ENCODE results near the gene ZNRF4. TPM values are rescaled to one million over a fixed set of nuclear protein-coding genes. Genes with fewer than 3 reads are reported as not detected.

ZNRF4 gene
- total RNA-seq, 1 experiment from 2014 or later: not detected

GRCh38 chr19:5452594-5453565 is 2.3 kb upstream of the ZNRF4 start:
- H3K4me3 ChIP-seq: no peak overlapping the region
- no peaks in the 10 kb centered on the region for H3K27me3 ChIP-seq
- H3K36me3 ChIP-seq: no peaks in the 10 kb centered on the region
- no peak overlapping the region for H3K27ac ChIP-seq
- no peaks in the 10 kb centered on the region for H3K4me1 ChIP-seq
- DNase-seq: peak; percentile 33 to 47
- H3K9me3 ChIP-seq (replicated peaks): no peaks in the 10 kb centered on the region

GRCh38 chr19:5454743-5455142 is 474 bp upstream of the ZNRF4 start:
- Histone ChIP-seq H3K9me3 (replicated peaks) (no peaks in the 10 kb centered on the region), H3K4me3 (no peak overlapping the region), H3K36me3 (no peaks in the 10 kb centered on the region), H3K27ac (no peak overlapping the region), H3K27me3 (no peaks in the 10 kb centered on the region), H3K4me1 (no peaks in the 10 kb centered on the region)
- DNase-seq: no peak

GRCh38 chr19:5456130-5456840 is 1.1 kb downstream of the ZNRF4 start:
- no peaks in the 10 kb centered on the region for H3K36me3 ChIP-seq
- no peak for DNase-seq

GRCh38 chr19:5456841-5457200 is 1.6 kb downstream of the ZNRF4 start:
- DNase-seq: no peak
- Histone ChIP-seq H3K9me3 (replicated peaks) (no peaks in the 10 kb centered on the region), H3K36me3 (no peaks in the 10 kb centered on the region), H3K4me3 (no peak overlapping the region), H3K27me3 (no peaks in the 10 kb centered on the region), H3K27ac (no peak overlapping the region), H3K4me1 (no peaks in the 10 kb centered on the region)

More at GRCh38 chr19:5456130-5456840, 1.1 kb downstream of the ZNRF4 start:
- no peaks in the 10 kb centered on the region for H3K27me3 ChIP-seq
- H3K4me1 ChIP-seq: no peaks in the 10 kb centered on the region
- H3K4me3 ChIP-seq: no peak overlapping the region
- H3K9me3 ChIP-seq (replicated peaks): no peaks in the 10 kb centered on the region
- no peak overlapping the region for H3K27ac ChIP-seq

GRCh38 chr19:5457709-5458108 is 2.5 kb downstream of the ZNRF4 start:
- no peak overlapping the region for H3K27ac ChIP-seq
- no peaks in the 10 kb centered on the region for H3K27me3 ChIP-seq
- H3K4me1 ChIP-seq: no peaks in the 10 kb centered on the region
- H3K4me3 ChIP-seq: no peak overlapping the region
- H3K9me3 ChIP-seq (replicated peaks): no peaks in the 10 kb centered on the region
- no peak for DNase-seq
- no peaks in the 10 kb centered on the region for H3K36me3 ChIP-seq

- Histone ChIP-seq H3K9me3 (replicated peaks) (no peaks in the 10 kb centered on the region), H3K4me3 (no peak overlapping the region), H3K27ac (no peak overlapping the region), H3K36me3 (no peaks in the 10 kb centered on the region), H3K27me3 (no peaks in the 10 kb centered on the region), H3K4me1 (no peaks in the 10 kb centered on the region)
- no peak for DNase-seq
Measured at GRCh38 chr19:5458420-5458819, 3.2 kb downstream of the ZNRF4 start.

- Histone ChIP-seq H3K9me3 (replicated peaks) (no peaks in the 10 kb centered on the region), H3K27me3 (no peaks in the 10 kb centered on the region), H3K27ac (no peak overlapping the region), H3K36me3 (no peaks in the 10 kb centered on the region), H3K4me1 (no peaks in the 10 kb centered on the region), H3K4me3 (no peak overlapping the region)
- no peak for DNase-seq
Measured at GRCh38 chr19:5459360-5459759, 4.1 kb downstream of the ZNRF4 start.

- no peaks in the 10 kb centered on the region for H3K36me3 ChIP-seq
- peak in 1 of 2 experiments; percentile 29 for DNase-seq
- no peaks in the 10 kb centered on the region for H3K27me3 ChIP-seq
- H3K9me3 ChIP-seq (replicated peaks): no peaks in the 10 kb centered on the region
- H3K27ac ChIP-seq: no peak overlapping the region
- H3K4me3 ChIP-seq: no peak overlapping the region
- H3K4me1 ChIP-seq: no peaks in the 10 kb centered on the region
Measured at GRCh38 chr19:5460748-5461147, 5.5 kb downstream of the ZNRF4 start.

- Histone ChIP-seq H3K36me3 (no peaks in the 10 kb centered on the region), H3K9me3 (replicated peaks) (no peaks in the 10 kb centered on the region), H3K27me3 (no peaks in the 10 kb centered on the region), H3K4me3 (no peak overlapping the region), H3K27ac (no peak overlapping the region), H3K4me1 (no peaks in the 10 kb centered on the region)
- DNase-seq: no peak
Measured at GRCh38 chr19:5463959-5464358, 8.7 kb downstream of the ZNRF4 start.

GRCh38 chr19:5466072-5466471 is 10.9 kb downstream of the ZNRF4 start:
- no peak for DNase-seq
- Histone ChIP-seq H3K9me3 (replicated peaks) (no peaks in the 10 kb centered on the region), H3K27ac (no peak overlapping the region)

GRCh38 chr19:5466814-5467291 is 11.6 kb downstream of the ZNRF4 start:
- Histone ChIP-seq H3K4me3 (no peak overlapping the region), H3K27ac (no peak overlapping the region), H3K36me3 (no peaks in the 10 kb centered on the region), H3K9me3 (replicated peaks) (no peaks in the 10 kb centered on the region), H3K4me1 (no peaks in the 10 kb centered on the region), H3K27me3 (no peaks in the 10 kb centered on the region)
- peak; percentile 43 to 65 for DNase-seq

More at GRCh38 chr19:5466072-5466471, 10.9 kb downstream of the ZNRF4 start:
- Histone ChIP-seq H3K36me3 (no peaks in the 10 kb centered on the region), H3K27me3 (no peaks in the 10 kb centered on the region), H3K4me3 (no peak overlapping the region), H3K4me1 (no peaks in the 10 kb centered on the region)

GRCh38 chr19:5470264-5470671 is 15.1 kb downstream of the ZNRF4 start:
- Histone ChIP-seq H3K36me3 (no peaks in the 10 kb centered on the region), H3K27ac (no peak overlapping the region), H3K9me3 (replicated peaks) (no peaks in the 10 kb centered on the region), H3K27me3 (no peaks in the 10 kb centered on the region), H3K4me3 (no peak overlapping the region), H3K4me1 (no peaks in the 10 kb centered on the region)
- no peak for DNase-seq

GRCh38 chr19:5472286-5472685 is 17.1 kb downstream of the ZNRF4 start:
- Histone ChIP-seq H3K27me3 (no peaks in the 10 kb centered on the region), H3K4me1 (no peaks in the 10 kb centered on the region), H3K27ac (no peak overlapping the region), H3K36me3 (no peaks in the 10 kb centered on the region), H3K9me3 (replicated peaks) (no peaks in the 10 kb centered on the region), H3K4me3 (no peak overlapping the region)
- no peak for DNase-seq

- 0 out of 2 replicates have a peak, but pooled peaks cover 3% of the 10 kb centered on the region for H3K27me3 ChIP-seq
- H3K27ac ChIP-seq: no peak overlapping the region
- no peak overlapping the region for H3K4me3 ChIP-seq
- H3K4me1 ChIP-seq: no peaks in the 10 kb centered on the region
- H3K36me3 ChIP-seq: no peaks in the 10 kb centered on the region
- DNase-seq: no peak
- no peaks in the 10 kb centered on the region for H3K9me3 ChIP-seq (replicated peaks)
Measured at GRCh38 chr19:5473646-5474045, 18.4 kb downstream of the ZNRF4 start.

All from SJCRH30 (cell line).